Measurements from ENCODE around the gene ASIC2.

The ASIC2 gene

GRCh38 chr17:33121756-33122155 lies 171.3 kb downstream of the ASIC2 start:
- TF ChIP-seq CTCF (conservative IDR thresholded peaks at IDR 0.05): no peak
- no peak overlapping the region for H3K27ac ChIP-seq

- TF ChIP-seq CTCF (conservative IDR thresholded peaks at IDR 0.05): no peak
- H3K27ac ChIP-seq: no peak overlapping the region
Observed at GRCh38 chr17:33121272-33121671, 171.8 kb downstream of the ASIC2 start.

- TF ChIP-seq CTCF (conservative IDR thresholded peaks at IDR 0.05): no peak
- no peak overlapping the region for H3K27ac ChIP-seq
Observed at GRCh38 chr17:33120103-33120502, 173.0 kb downstream of the ASIC2 start.

- H3K27ac ChIP-seq: no peak overlapping the region
- TF ChIP-seq CTCF (conservative IDR thresholded peaks at IDR 0.05): no peak
Observed at GRCh38 chr17:33118391-33119075, 174.6 kb downstream of the ASIC2 start.

- TF ChIP-seq CTCF (conservative IDR thresholded peaks at IDR 0.05): no peak
- no peak overlapping the region for H3K27ac ChIP-seq
Observed at GRCh38 chr17:33116021-33116551, 177.0 kb downstream of the ASIC2 start.

GRCh38 chr17:33115366-33115765 lies 177.7 kb downstream of the ASIC2 start:
- TF ChIP-seq CTCF (conservative IDR thresholded peaks at IDR 0.05): no peak
- H3K27ac ChIP-seq: no peak overlapping the region

GRCh38 chr17:33113991-33114370 lies 179.1 kb downstream of the ASIC2 start:
- no peak overlapping the region for H3K27ac ChIP-seq
- TF ChIP-seq CTCF (conservative IDR thresholded peaks at IDR 0.05): no peak
